Large intestine (tissue), 3 donors: Measurements from ENCODE around the gene MARCHF5. TPM values are rescaled to one million over a fixed set of nuclear protein-coding genes. Genes with fewer than 3 reads are reported as not detected.

Experiments used
- DNase-seq, 2 donors: peaks; one replicate each; pipeline versions ENCODE4 v3.0.0 to v3.0.0-alpha.2; 2013
- H3K27ac ChIP-seq: one replicate; pipeline ENCODE4 v1.5.1; 2013; ENCODE audit warnings: low read length
- H3K27me3 ChIP-seq: 2 replicates; pipeline ENCODE4 v1.6.1; 2013; ENCODE audit warnings: low read length; ENCODE audit not compliant: control insufficient read depth, insufficient read depth
- H3K36me3 ChIP-seq: 2 replicates; pipeline ENCODE4 v1.6.1; 2013; ENCODE audit warnings: low read length; ENCODE audit not compliant: control insufficient read depth, insufficient read depth
- H3K4me1 ChIP-seq: one replicate; pipeline ENCODE4 v1.6.1; 2013; ENCODE audit warnings: low read length; ENCODE audit not compliant: control insufficient read depth, insufficient read depth
- H3K4me3 ChIP-seq: one replicate; pipeline ENCODE4 v1.5.1; 2013; ENCODE audit warnings: low read length
- H3K9me3 ChIP-seq: one replicate; pipeline ENCODE4 v1.6.1; 2013; ENCODE audit warnings: mild to moderate bottlenecking, low read depth, low read length, moderate library complexity; ENCODE audit not compliant: control insufficient read depth
- WGBS: methylation state at CpG from one replicate; pipeline ENCODE4 v1.1.5; 2013; ENCODE audit warnings: low lambda C conversion rate; ENCODE audit not compliant: insufficient coverage; 5-methylcytosine and 5-hydroxymethylcytosine counted together
- polyA plus RNA-seq: library from polyadenylated mRNA; unstranded; fragments of 120-200 nt; gene quantifications from one replicate; pipeline ENCODE4 v1.2.1, GENCODE V29; 2013

The MARCHF5 gene
- polyA plus RNA-seq, 1 donor, result 40.8 TPM

- H3K27ac ChIP-seq, result no peak overlapping the region
- no peak overlapping the region for H3K4me3 ChIP-seq
- DNase-seq, result no peak
- H3K27me3 ChIP-seq, result no peaks in the 10 kb centered on the region
- no peaks in the 10 kb centered on the region for H3K36me3 ChIP-seq
- no peaks in the 10 kb centered on the region for H3K4me1 ChIP-seq
- no peaks in the 10 kb centered on the region for H3K9me3 ChIP-seq
- WGBS, result 100% methylated on average over 1 of the region's 2 CpGs
Observed at GRCh38 chr10:92265687-92266258, 25.2 kb upstream of the MARCHF5 start.

GRCh38 chr10:92267343-92267742 is 23.6 kb upstream of the MARCHF5 start:
- Histone ChIP-seq H3K27ac (no peak overlapping the region), H3K4me3 (no peak overlapping the region)

GRCh38 chr10:92268748-92269147 is 22.2 kb upstream of the MARCHF5 start:
- no peak for DNase-seq
- 83% methylated on average over 2 of the region's 2 CpGs for WGBS
- Histone ChIP-seq H3K27ac (no peak overlapping the region), H3K4me1 (no peaks in the 10 kb centered on the region), H3K27me3 (no peaks in the 10 kb centered on the region), H3K36me3 (no peaks in the 10 kb centered on the region), H3K4me3 (no peak overlapping the region), H3K9me3 (no peaks in the 10 kb centered on the region)

More at GRCh38 chr10:92267343-92267742, 23.6 kb upstream of the MARCHF5 start:
- DNase-seq, result no peak
- H3K27me3 ChIP-seq, result no peaks in the 10 kb centered on the region
- H3K36me3 ChIP-seq, result no peaks in the 10 kb centered on the region
- no peaks in the 10 kb centered on the region for H3K9me3 ChIP-seq
- H3K4me1 ChIP-seq, result no peaks in the 10 kb centered on the region

- no peak for DNase-seq
- no peaks in the 10 kb centered on the region for H3K9me3 ChIP-seq
- H3K36me3 ChIP-seq, result no peaks in the 10 kb centered on the region
- WGBS, result 100% methylated on average over 1 of the region's 3 CpGs
- H3K27ac ChIP-seq, result no peak overlapping the region
- H3K27me3 ChIP-seq, result no peaks in the 10 kb centered on the region
- H3K4me1 ChIP-seq, result no peaks in the 10 kb centered on the region
- no peak overlapping the region for H3K4me3 ChIP-seq
Observed at GRCh38 chr10:92274071-92274470, 16.9 kb upstream of the MARCHF5 start.

GRCh38 chr10:92278996-92279696 is 11.8 kb upstream of the MARCHF5 start:
- H3K4me3 ChIP-seq, result no peak overlapping the region
- DNase-seq, result no peak
- no peaks in the 10 kb centered on the region for H3K27me3 ChIP-seq
- 81% methylated on average over 2 of the region's 4 CpGs for WGBS
- H3K36me3 ChIP-seq, result no peaks in the 10 kb centered on the region
- no peaks in the 10 kb centered on the region for H3K4me1 ChIP-seq
- no peaks in the 10 kb centered on the region for H3K9me3 ChIP-seq
- H3K27ac ChIP-seq, result no peak overlapping the region

- Histone ChIP-seq H3K36me3 (no peaks in the 10 kb centered on the region), H3K9me3 (no peaks in the 10 kb centered on the region), H3K4me1 (no peaks in the 10 kb centered on the region), H3K27ac (no peak overlapping the region), H3K27me3 (no peaks in the 10 kb centered on the region), H3K4me3 (no peak overlapping the region)
- peak in 1 of 2 donors; percentile 47 for DNase-seq
- 83% methylated on average over 1 of the region's 10 CpGs for WGBS
Observed at GRCh38 chr10:92284112-92284704, 6.8 kb upstream of the MARCHF5 start.

GRCh38 chr10:92290076-92290836 is 711 bp upstream of the MARCHF5 start:
- peak; percentile 19 to 64 for DNase-seq
- Histone ChIP-seq H3K9me3 (peaks cover 2% of the 10 kb centered on the region), H3K27ac (peak overlapping the region; percentile 92), H3K4me3 (peak overlapping the region; percentile 99), H3K4me1 (peaks cover 4% of the 10 kb centered on the region), H3K36me3 (peaks cover 6% of the 10 kb centered on the region), H3K27me3 (no peaks in the 10 kb centered on the region)
- WGBS, result 0% methylated on average over 2 of the region's 33 CpGs

GRCh38 chr10:92291616-92291865 is 574 bp downstream of the MARCHF5 start:
- peak in 1 of 2 donors; percentile 13 for DNase-seq
- peaks cover 6% of the 10 kb centered on the region for H3K36me3 ChIP-seq
- peak overlapping the region; percentile 92 for H3K27ac ChIP-seq
- WGBS, result no CpG with 5 or more reads among the region's 10 CpGs
- H3K4me1 ChIP-seq, result peaks cover 4% of the 10 kb centered on the region
- no peaks in the 10 kb centered on the region for H3K27me3 ChIP-seq
- peaks cover 2% of the 10 kb centered on the region for H3K9me3 ChIP-seq
- H3K4me3 ChIP-seq, result peak overlapping the region; percentile 99

GRCh38 chr10:92291921-92292845 is 1.2 kb downstream of the MARCHF5 start:
- Histone ChIP-seq H3K4me3 (peak overlapping the region; percentile 99), H3K9me3 (peaks cover 2% of the 10 kb centered on the region), H3K4me1 (peaks cover 4% of the 10 kb centered on the region), H3K36me3 (peaks cover 6% of the 10 kb centered on the region), H3K27me3 (no peaks in the 10 kb centered on the region), H3K27ac (peak overlapping the region; percentile 47)
- WGBS, result no CpG with 5 or more reads among the region's 17 CpGs
- peak; percentile 26 to 61 for DNase-seq

- Histone ChIP-seq H3K4me1 (no peaks in the 10 kb centered on the region), H3K9me3 (no peaks in the 10 kb centered on the region), H3K27me3 (no peaks in the 10 kb centered on the region), H3K27ac (no peak overlapping the region), H3K4me3 (no peak overlapping the region), H3K36me3 (peaks cover 2% of the 10 kb centered on the region)
- no peak for DNase-seq
- no CpG with 5 or more reads among the region's 6 CpGs for WGBS
Observed at GRCh38 chr10:92298487-92298886, 7.5 kb downstream of the MARCHF5 start.
